GM21723 (cell line): Measurements from ENCODE around the gene C4orf54.

Source experiments
- ATAC-seq: cut with Tn5 transposase; IDR thresholded peaks from one replicate; pipeline ENCODE4 v1.9.1; 2021; ENCODE audit warnings: mild to moderate bottlenecking, moderate library complexity; ENCODE audit not compliant: unreplicated experiment

Gene C4orf54

DNA sequence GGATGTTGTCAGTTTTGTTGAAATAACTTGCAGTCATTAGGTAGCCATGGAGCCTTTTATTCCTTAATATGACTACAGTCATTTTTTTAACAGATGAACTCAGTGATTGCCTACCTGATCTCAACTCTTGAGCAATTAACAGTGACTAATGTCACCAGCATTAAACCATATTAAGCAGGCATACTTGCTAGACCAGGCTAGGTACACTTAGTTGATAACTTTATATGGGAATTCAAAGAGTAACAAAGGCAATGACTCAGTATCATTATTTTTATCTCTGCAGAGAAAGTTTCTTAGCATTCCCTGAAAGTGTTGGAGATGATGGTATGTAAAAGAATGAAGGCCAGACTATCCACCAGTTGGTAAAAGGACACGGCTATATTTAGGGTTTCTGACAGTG is at the start of gene C4orf54:
TSS of gene C4orf54 (minus strand) at position 31 of the 400 bp plus-strand sequence. CDS start 3,180 bp downstream, outside the sequence.
- no peak for ATAC-seq

DNA sequence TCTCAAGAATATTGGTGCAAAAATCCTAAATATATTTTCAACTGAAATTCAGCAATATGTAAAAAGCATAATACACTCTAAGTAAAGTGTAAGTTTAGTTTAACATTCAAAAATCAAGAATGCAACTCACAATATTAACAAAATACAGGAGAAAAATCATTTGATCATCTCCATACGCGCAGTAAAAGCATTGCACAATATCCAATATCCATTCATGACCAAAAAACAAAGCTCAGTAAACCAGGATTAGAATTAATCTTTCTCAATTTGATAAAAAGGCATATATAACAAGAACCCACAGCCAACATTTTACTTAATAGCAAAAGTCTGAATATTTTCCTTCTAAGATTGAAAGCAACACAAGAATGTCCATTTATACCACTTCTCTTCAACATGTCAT is 48.3 kb upstream of the C4orf54 start:
- ATAC-seq, result no peak

DNA sequence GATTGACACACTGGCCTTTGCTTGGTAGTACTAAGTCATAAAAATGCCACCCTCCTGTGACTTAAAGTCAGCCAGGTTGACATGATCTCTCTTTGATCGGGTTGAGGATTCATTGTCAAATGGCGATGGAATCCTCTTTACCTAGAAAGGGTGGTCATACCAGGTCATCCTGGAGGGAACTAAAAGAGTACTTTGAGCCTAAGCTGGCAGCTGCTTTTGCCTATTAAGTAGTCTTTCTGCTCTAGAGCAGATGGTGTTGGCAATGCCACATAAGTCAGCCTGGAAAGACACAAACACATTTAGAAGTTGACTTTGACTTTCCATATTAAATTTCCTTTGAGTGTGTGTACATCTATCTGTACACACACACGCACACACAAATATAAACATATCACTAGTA is 39.2 kb upstream of the C4orf54 start:
- no peak for ATAC-seq

DNA sequence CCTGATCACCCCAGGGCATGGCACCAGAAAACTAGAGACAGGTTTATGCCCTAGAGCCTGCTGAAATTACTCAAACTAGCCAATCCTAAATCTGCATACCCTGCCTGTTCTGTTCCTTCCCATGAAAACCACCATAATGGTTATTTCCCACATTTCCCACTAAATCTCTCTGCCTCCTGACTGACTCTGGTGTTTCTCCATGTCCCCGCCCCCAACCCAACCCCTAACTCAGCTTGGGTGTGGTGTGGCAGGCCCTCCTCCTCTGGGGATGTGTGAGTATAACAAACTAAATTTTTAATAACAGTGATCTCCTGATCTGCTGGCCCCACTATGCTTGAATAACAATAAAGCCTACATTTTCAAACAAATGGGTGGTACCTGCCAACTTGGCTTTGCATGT is 35.5 kb upstream of the C4orf54 start:
- no peak for ATAC-seq

DNA sequence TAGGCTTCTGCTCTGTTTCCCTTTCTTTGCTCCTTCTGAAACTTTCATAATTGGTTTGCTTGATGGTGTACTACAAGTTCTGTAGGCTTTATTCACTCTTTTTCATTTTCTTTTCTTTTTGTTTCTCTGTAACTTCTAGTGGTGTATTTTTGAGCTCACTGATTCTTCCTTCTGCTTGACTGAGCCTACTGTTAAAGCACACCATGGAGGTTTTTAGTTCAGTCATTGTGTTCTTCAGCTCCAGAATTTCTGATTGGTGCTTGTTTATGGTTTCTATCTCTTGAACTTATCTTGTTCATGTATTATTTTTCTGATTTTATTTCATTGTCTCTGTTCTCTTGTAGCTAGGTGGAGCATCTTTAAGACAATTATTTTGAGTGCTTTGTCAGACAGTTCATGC is 33.4 kb upstream of the C4orf54 start:
- no peak for ATAC-seq

DNA sequence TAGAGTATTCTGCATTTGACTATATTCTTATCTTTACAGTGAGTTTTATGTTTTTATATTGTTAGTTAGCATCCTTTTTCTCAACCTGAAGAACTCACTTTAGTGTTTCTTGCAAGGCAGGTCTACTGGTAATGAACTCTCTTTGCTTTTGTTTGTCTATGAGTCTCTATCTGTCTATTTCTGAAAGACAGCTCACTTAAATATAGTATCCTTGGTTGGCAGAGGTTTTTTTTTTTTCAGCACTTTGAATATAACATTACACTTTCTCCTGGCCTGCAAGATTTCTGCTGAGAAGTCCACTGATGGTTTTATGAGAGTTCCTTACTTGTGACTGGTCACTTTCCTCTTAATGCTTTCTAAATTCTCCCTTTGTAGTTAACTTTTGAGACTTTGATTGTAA is 32.8 kb upstream of the C4orf54 start:
- ATAC-seq, result no peak

DNA sequence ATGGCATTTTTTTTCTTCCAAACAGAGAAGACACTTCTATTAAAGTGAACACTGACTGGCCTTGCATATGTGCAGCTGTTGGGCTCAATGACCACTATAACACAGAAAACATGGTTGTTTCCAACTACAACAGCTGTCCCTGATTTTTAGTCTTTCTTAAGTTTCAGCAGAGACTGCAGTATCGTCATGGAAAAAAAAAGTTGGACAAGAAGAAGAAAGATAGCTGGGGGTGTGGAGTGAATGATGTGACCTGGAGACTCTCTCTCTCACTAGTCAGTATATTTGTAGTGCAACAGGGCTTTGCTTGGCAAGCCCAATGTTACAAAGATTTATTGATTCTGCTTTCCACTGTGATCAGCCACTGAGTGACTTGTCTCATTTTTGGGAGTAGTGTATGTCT is 29.5 kb upstream of the C4orf54 start:
- ATAC-seq, result no peak

DNA sequence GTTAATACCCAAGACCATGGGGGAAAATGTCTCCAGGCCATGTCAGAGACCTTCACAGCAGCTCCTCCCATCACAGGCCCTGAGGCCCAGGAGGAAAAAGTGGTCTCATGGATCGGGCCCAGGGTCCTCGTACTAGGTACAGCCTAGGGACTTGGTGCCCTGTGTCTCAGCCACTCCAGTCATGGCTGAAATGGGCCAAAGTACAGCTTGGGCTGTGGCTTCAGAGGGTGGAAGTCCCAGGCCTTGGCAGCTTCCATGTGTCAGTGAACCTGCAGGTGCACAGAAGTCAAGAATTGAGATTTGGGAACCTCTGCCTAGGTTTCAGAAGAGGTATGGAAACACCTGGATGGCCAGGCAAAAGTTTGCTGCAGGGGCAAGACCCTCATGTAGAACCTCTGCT is 27.6 kb upstream of the C4orf54 start:
- ATAC-seq, result no peak

DNA sequence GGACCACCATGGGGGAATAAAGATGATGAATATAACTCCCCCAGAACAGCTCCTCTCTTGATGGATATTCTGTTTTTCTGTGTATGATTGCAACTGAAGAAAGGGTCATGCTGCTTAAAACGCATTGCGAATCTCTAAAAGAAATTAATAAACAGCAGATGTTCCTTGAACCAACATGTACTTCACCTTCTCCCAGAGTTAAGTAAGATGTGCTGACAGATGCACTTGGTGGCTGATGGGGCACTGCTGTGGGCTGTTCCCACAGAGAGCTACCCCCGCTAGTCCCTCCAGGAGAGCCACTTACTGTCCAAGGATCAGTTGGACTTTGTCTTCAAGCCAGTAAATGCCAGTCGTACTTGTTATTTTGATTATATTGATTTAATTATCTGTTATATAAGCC is 26.3 kb upstream of the C4orf54 start:
- ATAC-seq, result no peak

DNA sequence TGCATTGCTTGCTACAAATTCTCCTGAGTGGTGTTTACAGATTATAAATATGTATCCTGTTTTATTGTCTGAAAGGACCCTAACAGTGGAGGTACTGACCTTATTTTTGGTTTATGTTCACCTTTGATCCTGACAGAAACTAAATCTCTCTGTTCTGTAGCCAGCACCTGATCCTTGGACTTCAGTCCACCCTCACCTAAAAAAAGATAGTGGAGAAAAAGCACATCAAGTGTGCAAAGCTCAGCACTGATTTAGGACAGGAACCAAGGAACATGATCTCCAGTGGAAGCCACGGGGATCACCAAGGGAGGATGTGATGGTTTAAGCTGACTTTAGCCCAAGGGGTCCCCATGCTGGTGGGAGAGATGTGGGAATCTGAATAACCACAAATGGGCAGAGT is 22.3 kb upstream of the C4orf54 start:
- ATAC-seq, result no peak

DNA sequence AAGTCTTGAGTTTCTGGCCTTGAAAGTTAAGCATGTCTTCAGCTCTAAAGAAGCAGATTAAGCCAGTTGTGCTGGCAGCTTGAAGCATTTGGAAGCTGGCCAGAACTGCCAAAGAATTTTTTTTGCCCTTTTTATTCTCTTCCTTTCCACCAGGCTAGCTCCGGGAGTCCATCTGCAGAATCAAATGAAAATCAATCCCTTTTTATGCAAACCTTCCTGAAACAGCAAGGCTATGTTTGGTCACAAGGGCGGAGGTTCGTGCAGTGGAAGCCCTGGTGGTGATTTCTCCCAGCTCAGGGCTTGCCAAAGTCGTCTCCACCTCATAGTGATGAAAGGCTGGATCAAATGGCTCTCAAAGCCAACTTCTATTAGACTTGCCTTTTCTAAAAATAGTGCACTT is 21.6 kb upstream of the C4orf54 start:
- no peak for ATAC-seq

DNA sequence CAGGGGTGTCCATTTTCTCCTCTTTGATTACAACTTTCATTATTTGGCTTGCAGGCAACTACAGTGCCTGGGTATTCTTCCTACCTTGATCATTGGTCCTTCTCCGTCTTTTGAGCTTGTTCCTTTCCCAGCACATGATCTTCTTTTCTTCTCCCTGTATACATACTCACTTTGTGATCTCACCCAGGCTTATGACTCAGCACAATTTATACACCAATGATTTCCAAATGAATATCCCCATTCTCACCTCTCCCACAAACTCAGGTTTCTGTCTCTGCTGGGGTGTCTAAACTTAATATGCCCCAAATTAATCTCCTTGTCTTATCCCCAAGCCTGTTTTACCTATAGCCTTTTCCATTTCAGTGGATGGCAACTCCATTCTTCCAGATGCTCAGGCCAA is 19.5 kb upstream of the C4orf54 start:
- ATAC-seq, result no peak

DNA sequence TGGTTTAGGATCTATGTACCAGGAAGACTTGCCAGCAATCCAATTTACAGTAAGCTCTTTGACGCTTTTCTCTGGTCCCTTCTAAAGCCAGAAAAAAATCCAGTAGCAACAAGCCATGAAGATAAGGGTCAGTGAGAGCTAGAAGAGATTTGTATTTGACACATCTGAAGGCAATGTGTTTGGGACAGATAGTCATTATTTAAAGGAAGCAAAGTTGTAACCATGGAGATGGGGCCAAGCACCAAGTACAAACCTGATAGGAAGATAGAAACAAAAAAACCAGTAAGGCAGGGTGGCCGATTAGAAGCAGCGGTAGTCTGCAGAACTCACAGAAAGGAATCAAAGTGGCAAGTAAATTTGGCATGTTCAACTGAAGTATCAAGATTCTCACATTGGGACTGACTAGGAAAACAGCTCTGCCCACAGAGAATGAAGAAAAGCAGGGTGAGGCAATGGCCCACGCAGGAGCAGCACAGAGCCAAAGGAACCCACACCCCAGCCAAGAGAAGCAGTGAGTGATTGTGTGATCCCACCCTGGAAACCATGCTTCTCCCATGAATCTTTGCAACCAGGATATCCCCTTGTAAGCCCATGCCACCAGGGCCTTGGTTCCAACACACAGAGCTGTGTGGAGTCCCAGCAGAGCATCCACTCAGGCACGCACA is 12.9 kb upstream of the C4orf54 start:
- no peak for ATAC-seq

DNA sequence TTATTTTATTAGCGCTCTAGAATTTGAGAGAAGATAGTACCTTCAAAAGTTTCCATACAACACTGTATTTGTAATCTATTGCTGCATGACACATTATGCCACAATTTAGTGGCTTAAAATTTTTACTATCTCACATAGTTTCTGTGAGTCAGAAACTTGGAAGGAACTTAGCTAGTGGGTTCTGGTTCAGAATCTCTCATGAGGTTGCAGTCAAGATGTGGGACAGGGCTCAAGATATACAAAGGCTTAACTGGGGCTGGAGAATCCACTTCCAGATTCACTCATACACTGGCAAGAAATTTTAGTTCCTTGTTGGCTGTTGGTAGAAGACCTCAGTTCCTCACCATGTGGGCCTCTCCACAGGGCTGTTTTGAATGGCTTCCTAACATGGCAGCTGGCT is 11.5 kb upstream of the C4orf54 start:
- no peak for ATAC-seq

DNA sequence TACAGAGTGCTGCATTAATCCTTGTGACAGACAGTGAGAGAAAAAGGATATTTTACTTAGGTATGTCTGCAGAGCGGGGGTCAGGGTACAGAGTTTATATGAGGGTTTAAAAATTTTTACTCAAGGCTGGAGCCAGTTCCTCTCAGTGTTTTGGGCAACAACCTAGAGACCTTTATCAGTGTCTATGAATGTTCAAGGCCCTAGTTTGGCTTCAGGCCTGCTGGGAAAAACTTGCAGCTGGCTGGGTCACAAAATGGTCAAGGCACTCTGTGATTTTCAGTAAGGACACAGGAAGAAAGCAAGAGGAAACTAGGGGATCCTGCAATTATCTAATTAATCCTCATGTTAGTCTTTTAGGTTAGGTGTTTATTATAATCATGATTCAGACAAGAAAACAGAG is 10.8 kb upstream of the C4orf54 start:
- no peak for ATAC-seq

DNA sequence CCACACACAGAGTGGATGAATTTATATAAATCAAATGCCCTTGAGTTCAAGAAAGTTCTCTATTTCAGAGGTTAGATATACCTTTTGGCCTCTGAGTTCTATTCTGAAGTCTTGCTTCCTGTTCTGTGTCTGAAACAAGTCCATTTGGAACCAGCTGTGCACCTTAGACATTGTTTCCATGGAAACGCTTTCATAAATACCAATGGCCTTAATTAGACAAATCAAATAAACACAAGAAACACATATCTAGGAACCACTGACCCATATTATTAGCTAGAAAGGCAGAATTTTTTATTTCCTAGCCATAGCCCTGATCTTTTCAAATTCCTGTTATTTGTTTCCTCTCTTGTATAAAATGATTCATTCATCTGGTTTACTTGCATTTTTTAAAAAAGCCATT is 8.4 kb upstream of the C4orf54 start:
- no peak for ATAC-seq

DNA sequence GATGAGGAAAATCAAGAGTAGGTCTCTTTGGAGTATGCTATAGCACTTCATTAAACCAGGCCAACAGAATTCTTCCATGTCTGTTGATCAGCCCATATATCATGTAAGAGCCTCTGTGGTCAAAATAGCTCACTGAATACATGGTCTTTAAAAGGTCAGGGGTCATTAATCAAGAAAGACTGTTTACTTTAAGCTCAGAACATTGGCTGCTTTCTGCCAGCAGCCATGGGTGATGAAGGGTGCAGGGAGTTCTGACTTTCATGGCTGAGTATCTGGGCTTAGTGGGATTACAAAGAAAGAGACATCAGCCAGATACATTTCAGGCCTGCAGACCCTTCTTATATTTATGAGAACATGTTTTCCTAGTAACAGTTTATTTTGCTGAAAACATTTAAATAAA is 7.1 kb upstream of the C4orf54 start:
- no peak for ATAC-seq

DNA sequence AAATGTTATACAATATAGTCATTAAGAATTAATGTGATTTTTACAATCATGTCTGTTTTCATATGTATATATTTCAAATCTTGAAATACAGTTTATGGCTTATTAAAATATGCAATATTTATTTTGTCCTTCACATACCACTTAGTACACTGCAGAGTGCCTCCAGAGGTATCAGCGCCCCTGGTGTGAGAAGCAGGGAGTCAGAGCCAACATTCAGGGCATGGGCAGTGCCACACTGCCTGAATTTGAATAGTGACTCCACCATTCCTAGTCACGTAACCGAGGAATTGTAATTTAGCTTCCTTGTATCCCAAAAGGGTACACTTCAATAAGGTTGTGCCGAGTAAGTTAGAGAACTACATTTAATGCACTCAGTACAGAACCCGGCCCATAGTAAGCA is 4.3 kb upstream of the C4orf54 start:
- no peak for ATAC-seq

DNA sequence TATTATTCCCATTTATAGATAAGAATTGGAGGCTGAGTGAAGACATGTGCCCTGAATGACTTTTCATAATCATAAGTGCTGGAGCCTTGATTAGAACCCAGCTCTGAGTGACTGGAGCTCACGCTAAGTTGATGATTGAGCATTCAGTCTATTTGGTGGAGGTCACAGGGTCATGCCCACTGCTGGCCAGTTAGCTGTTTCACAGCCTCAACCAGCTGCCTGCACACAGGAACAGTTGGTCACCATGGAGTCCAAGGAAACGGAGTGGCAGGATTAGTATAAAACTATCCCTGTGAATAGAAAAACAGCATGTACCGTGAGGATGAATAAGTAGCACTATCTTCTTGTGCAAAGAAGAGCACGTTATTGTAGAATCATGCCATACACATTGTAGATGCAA is 1.0 kb upstream of the C4orf54 start:
- no peak for ATAC-seq

DNA sequence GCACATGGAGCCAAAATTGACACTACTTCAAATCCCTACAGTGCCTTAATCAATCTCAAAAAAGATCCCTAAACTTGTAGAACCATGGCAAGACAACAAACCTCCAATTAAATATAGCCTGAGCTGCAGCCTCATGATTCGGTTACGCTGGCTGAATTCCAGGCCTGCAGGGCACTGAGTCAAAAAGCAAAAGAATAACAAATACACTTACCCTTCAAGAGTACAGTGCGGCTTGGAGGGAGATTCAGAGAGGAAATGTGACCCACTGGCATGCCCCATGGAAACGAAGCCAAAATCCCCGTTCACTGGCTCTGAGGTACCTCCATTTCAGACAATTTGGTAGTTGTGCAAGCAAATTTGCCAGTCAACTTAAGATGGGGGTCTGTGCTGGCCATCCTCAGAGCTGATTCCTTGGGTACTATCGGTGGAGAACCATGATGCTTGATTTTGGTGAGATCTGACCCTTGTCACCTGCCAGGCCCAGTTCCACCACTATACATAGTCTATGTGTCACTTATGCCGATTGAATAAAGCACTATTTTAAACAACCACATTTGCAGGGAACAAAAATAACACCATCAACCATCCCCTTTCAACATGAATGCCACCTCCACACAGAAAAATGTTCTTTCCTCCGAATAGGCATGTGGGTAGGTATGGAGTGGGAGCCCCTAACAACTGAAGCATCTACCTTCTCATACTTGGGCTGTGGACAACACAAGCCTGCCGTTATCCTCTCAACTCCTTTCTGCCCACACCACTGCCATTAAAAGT is 2.1 kb downstream of the C4orf54 start:
- no peak for ATAC-seq

DNA sequence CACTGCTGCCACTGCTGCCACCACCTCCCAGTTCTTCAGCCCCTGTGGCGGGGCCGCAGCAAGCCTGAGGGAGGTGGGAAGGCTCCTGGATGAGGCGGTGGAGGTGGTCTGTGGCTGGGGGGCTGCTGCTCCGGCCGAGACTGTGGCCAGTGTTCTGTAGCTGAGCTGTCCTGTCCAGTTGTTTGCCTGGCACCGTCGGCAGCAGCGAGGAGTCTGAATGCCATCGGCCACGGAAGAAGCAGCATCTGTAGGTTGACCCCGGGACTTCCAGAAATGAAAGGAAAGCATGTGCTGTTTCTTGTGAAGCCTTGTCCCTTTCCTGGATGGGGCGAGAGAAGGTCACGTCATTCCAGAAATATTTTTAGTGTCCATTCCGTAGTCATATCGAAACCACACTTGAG is 3.3 kb downstream of the C4orf54 start:
- ATAC-seq, result no peak

DNA sequence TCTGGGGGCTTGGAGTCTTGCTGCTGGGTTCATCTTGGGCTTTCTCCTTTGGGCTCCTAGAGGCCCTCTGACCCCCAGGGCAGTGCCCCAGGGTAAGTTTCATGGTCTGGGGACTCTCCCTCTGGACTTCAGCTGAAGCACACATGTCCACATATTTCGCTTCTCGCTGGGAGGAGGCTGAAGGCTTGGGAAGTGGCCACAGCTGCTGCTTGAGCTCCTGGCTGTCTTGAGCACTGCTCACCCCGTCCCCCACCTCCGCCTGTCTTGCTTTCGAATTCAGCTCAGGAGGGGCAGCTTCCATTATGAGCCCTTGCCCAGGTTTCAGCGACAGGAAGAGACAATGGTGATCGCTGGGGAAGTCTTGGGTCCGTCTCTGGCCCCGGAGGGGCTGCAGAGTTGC is 3.7 kb downstream of the C4orf54 start:
- ATAC-seq, result no peak
